NCI-H510A (cell line): ENCODE results near the gene PLVAP.
"Not testable (repeated sequence)": the region's sequence is repeated elsewhere in the genome, so short reads cannot be mapped to it uniquely, and the experiment has no call there.

Source experiments
- DNase-seq: peaks from one replicate; lab custom pipeline; 2025; lab: John Stamatoyannopoulos, UW

PLVAP gene

DNA sequence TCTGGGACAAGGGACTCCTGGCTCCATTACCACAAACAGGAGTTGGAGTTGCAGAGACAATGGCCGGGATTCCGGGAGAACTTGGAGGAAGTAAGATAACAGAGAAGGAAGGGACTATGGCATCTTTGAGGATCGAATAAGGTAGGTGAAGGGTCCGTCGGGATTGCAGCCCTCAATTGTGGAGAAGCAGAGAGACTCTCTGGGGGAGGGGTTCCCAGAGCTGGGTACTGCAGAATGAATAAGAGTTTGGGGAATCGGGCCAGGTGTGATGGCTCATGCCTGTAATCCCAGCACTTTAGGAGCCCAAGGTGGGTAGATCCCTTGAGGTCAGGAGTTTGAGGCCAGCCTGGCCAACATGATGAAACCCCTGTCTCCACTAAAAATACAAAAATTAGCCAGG, 24.5 kb upstream of the PLVAP start:
- DNase-seq: no peak

DNA sequence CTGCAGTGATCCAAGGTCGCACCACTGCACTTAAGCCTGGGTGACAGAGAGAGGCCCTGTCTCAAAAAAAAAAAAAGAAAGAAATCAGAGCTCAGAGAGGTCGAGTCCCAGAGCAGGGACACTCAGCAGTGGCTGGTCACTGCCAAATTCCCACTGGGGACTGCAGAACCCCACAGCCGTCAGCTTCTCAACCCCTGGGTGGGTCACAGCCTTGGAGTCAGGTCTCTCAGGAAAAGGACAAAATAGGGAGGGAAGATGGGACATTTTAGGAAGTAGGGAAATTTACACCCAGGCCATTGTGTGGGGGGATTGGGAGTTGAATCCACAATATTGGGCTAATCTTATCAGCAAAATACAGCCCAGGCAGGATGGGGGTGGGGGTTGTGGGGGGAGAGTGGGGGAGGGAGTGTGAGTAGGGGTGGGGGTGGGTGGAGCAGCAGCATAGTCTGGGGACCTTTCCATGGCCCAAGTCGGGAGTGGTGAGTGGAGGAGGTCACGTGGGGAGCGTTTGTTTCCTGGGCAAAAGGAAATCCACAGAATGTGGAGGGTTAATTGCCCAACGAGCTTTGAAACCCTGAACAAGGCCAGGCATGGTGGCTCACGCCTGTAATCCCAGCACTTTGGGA, 21.9 kb upstream of the PLVAP start:
- DNase-seq: no peak

GRCh38 chr19:17394891-17395415, 17.8 kb upstream of the PLVAP start:
- peak; percentile 48 for DNase-seq

DNA sequence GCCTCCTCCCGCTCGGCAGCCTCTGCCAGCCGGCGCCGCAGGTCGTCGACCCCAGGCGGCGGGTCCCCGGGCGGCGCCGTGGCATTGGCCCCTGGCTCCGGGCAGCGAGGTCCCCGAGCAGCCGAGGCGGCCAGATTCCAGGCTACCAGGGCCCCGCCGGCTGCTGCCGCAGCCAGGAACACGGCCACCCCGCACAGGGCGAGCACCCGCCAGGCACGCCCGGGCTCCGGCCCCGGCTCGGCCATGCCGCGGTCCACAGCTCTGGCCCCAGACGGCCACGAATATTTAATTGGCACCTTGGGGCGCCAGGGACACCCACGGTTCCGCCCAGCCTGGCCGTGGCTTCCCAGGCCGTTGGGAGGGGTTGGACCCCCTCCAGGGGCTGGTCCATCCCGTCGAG, 16.8 kb upstream of the PLVAP start, which contains the start of gene CCDC194:
Gene CCDC194, minus strand, starts transcription at position 283 of the 400 bp plus-strand sequence. Its CDS starts 38 bp downstream, at position 245.
- no peak for DNase-seq

GRCh38 chr19:17393002-17393401, 15.9 kb upstream of the PLVAP start:
- no peak for DNase-seq

GRCh38 chr19:17391371-17392151, 14.4 kb upstream of the PLVAP start:
- no peak for DNase-seq

DNA sequence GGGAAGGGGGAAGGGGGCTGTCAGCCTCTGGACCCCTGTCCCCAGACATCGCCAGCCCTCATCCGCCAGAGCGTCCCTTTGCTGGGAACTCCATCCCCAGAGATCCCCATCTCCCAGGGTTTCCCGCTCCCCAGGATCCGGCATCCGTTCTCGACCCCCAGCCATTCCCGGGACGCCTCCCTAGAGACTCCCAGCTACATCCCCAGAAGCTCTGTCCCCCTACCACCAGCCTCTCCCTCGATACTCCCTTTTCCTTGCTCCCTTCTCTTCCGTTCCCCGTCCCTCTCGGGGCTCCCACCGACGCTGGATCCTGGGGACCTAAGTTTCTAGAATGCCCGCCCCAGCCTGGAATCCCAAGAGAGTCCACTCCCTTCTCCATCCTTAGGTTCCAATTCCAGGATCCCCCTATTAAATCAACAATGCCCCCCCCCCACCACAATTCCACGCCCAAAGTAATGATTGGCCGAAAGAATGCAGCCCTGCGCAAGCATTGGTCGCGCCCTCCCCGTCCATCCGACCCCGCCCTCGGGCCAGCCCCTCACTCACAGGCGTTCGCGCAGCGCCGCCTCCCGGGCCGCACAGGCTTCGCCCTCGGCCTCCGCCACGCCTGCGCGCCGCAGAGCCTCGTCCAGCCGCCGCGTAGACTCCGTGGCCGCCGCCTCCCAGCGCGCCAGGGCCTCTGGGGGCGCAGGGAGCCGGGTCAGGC, 13.7 kb upstream of the PLVAP start:
- peak; percentile 82 for DNase-seq

GRCh38 chr19:17389957-17390664, 13.0 kb upstream of the PLVAP start:
- DNase-seq: no peak

DNA sequence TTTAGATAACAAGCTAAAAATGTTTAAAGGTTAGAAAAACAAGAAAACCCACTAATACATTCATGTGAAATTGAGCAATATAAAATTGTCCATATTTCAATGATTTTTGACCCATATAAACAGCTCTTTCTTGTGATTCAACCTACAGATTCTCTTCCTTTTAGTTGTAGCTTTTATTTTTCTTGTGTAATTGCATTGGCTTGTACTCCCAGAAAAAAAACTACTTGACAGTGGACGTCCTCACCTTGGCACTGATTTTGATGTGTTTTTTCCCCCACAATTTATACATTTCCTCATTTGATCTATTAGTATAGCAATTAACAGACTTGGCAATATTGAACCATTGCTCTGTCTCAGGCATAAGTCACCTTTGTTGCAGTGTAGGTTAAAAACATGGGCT, 12.1 kb upstream of the PLVAP start:
- no peak for DNase-seq

GRCh38 chr19:17385878-17386611, 8.9 kb upstream of the PLVAP start:
- DNase-seq: no peak

- DNase-seq: no peak
Measured at GRCh38 chr19:17380426-17381138, 3.4 kb upstream of the PLVAP start.

DNA sequence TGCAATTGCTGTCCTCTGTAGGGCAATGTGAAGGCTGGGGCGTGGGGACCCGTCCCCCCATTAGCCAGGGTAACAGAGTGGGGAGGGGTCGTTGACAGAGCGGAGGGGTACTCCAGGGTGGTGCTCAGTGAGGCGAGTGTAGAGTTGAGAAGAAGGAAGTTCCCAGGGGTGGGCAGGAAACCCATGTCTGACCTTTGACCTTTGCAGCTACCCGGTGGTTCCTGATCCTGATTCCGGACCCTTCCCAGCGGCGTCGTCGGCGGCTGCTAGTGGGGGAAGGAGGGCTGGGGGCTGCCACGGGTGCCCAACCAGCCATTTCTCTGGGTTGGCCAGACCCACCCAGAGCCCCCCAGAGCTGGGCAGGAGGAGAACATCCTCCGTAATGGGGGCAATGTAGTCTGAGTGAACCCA, 2.1 kb upstream of the PLVAP start:
- DNase-seq: no peak

DNA sequence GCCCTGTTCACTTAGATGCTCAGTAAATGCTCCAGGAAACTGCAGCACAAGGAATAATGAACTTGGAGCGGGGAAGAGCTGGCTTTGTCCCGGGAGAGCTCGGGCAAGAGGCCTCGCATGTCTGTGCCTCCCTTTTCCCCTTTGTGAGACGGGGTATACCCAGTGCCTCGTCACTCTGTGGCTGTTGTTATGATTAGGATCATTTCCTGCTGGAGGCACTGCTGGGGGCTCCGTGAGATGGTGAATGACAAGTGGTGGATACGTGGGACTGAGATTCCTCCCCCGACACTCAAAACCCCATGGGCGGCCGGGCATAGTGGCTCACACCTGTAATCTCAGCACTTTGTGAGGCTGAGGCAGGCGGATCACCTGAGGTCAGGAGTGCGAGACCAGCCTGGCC, 1.1 kb upstream of the PLVAP start:
- no peak for DNase-seq

DNA sequence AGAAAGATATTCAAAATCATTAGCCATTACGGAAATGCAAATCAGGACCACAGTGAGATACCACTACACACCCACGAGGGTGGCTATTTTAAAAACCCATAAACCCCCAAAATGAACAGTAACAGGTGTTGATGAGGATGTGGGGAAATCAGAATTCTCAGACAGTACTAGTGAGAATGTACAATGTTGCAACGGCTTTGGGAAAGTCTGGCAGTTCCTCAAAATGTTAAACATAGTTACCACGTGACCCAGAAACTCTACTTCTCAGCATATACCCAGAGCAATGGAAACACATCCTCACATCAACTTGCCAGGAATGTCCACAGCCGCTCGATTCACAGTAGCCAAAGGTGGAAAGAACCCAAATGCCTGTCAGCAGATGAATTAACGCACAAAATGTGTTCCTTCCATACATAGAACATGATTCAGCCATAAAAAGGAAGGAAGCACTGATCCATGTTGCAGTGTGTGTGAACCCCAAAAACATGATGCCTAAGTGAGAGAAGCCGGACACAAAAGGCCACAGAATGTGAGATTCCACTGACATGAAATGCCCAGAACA, 7.0 kb downstream of the PLVAP start:
- no peak for DNase-seq

GRCh38 chr19:17365361-17365760, 11.8 kb downstream of the PLVAP start:
- no peak for DNase-seq

DNA sequence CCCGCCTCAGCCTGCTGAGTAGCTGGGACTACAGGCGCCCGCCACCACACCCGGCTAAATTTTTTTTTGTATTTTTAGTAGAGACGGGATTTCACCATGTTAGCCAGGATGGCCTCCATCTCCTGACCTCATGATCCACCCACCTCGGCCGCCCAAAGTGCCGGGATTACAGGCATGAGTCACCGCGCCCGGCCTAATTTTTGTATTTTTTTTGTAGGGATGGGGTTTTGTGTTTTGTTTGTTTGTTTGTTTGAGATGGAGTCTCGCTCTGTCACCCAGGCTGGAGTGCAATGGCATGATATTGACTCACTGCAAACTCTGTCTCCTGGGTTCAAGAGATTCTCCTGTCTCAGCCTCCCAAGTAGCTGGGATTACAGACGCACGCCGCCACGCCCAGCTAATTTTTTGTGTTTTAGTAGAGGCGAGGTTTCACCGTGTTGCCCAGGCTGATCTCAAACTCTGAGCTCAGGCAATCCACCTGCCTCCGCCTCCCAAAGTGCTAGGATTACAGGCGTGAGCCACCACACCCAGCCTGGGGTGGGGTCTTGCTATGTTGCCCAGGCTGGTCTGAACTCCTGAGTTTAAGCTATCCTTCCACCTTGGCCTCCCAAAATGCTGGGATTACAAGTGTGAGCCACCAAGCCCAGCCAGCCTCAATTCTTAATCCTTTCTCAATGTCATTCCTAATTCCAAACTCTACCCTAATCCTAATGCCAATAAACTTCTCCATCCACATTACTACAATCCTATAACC, 13.1 kb downstream of the PLVAP start:
- DNase-seq: not testable (repeated sequence)

- no peak for DNase-seq
Measured at GRCh38 chr19:17359905-17360800, 17.0 kb downstream of the PLVAP start.

DNA sequence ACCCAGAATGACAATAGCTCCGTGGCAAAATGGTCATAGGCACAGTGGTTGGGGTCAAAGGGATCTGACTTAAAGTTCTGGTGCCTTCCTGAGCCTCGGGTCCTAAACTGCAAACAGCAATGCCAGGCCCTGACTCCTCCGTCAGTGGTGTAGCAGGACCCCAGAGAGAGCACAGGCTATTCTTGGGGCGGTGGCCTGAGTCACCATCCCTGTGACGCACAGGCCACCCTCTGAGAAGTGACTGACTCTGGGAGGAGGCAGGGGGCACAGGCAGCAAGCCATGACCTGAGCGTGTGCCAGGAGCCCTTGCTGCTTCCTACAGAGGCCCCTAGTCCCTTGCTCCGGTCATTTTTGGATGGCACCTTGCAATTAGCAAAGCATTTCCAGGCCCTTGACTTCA, 18.7 kb downstream of the PLVAP start:
- no peak for DNase-seq

DNA sequence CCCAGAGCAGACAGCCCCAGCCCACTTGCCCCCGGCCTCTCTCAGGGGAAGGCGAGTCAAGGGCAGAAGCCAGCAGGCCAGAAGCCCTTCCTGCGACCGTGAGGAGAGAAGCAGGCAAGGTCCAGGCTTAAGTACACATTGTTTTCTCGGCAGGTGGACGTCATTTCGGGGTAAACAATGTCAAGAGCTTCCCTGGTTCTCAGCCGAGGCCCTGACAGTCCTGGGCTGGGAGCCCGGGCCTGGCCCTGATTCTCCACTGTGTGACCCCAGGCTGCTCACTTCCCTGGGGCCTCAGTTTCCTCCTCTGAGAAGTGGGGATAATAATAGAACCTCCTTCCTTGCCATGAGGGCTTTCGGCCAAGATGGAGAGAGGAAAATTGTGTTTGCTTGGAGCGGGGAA, 19.4 kb downstream of the PLVAP start:
- DNase-seq: no peak
